Measurements from ENCODE around the gene MSX2. TPM values are rescaled to one million over a fixed set of nuclear protein-coding genes. Genes with fewer than 3 reads are reported as not detected.

Gene MSX2
- total RNA-seq: under 1 TPM; 0.17 to 0.88 TPM

DNA sequence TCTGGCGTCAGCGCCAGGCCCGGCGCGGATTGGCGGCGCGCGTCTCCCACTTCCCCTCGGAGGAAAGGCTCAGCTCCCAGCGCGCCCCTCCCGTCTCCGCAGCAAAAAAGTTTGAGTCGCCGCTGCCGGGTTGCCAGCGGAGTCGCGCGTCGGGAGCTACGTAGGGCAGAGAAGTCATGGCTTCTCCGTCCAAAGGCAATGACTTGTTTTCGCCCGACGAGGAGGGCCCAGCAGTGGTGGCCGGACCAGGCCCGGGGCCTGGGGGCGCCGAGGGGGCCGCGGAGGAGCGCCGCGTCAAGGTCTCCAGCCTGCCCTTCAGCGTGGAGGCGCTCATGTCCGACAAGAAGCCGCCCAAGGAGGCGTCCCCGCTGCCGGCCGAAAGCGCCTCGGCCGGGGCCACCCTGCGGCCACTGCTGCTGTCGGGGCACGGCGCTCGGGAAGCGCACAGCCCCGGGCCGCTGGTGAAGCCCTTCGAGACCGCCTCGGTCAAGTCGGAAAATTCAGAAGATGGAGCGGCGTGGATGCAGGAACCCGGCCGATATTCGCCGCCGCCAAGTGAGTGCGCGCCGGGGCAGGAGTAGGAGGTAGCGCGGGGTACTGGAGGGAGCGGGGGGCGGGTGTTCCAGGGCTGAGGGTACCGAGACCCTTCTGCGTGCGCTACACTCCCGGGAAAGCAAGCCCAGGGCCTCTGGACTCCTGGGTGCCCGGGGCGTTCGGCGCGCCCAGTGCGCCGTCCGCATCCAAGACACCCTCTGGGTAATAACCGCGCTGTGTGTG is at the start of gene MSX2:
Gene MSX2, plus strand, starts transcription at position 99 of the 777 bp plus-strand sequence. Its CDS starts 78 bp downstream, at position 177.
- Histone ChIP-seq H3K27ac (no peak within 1 kb of the TSS), H3K9ac (ENCODE audit: low read depth in 2 of 2, low read length in 2 of 2) (peak within 1 kb of the TSS; percentile 19 to 46)
- intact Hi-C loops (cut with DNase I): no loop called here

DNA sequence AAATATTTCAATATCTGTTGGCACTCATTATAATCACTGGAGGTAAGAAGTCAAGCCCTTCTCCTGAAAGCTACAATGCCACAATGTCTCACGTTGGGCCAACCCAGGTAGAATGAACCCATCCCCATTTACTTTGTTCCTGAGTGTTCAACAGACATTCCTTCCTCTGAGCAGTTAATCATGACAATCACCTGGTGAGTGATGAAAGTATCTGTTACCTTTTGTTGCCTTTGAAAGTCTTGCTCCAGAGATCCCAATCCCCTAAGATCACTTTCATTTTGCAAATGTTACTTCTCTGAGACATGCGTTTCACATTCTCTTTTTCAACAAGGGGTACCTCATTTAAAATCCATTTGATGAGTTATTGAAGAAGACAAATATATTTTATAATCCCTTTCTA is 49.3 kb upstream of the MSX2 start:
- Histone ChIP-seq H3K4me1 (no peaks in the 10 kb centered on the region), H3K36me3 (no peaks in the 10 kb centered on the region), H3K9ac (ENCODE audit: low read depth in 2 of 2, low read length in 2 of 2) (no peak overlapping the region), H3K27ac (no peak overlapping the region), H3K9me3 (no peaks in the 10 kb centered on the region), H3K4me3 (no peak overlapping the region), H3K27me3 (no peaks in the 10 kb centered on the region)
- intact Hi-C loops (cut with DNase I): no loop called here
- no peak for DNase-seq
- no peak for TF ChIP-seq CTCF (IDR thresholded peaks at IDR 0.05)

More for the DNA sequence above, at the start of gene MSX2:
- peak; percentile 84 for DNase-seq
- H3K27me3 ChIP-seq: peaks cover 51% of the 10 kb centered on the region
- H3K4me1 ChIP-seq: no peaks in the 10 kb centered on the region
- H3K36me3 ChIP-seq: no peaks in the 10 kb centered on the region
- H3K9me3 ChIP-seq: no peaks in the 10 kb centered on the region
- TF ChIP-seq CTCF (IDR thresholded peaks at IDR 0.05): no peak
- H3K4me3 ChIP-seq: peak within 1 kb of the TSS; percentile 51

- H3K4me1 ChIP-seq: no peaks in the 10 kb centered on the region
- H3K9ac ChIP-seq (ENCODE audit: low read depth in 2 of 2, low read length in 2 of 2): no peak overlapping the region
- intact Hi-C loops (cut with DNase I): no loop called here
- DNase-seq: no peak
- H3K27me3 ChIP-seq: no peaks in the 10 kb centered on the region
- no peaks in the 10 kb centered on the region for H3K36me3 ChIP-seq
- no peak overlapping the region for H3K27ac ChIP-seq
- H3K9me3 ChIP-seq: no peaks in the 10 kb centered on the region
- H3K4me3 ChIP-seq: no peak overlapping the region
- no peak for TF ChIP-seq CTCF (IDR thresholded peaks at IDR 0.05)
Measured at GRCh38 chr5:174675916-174676315, 48.5 kb upstream of the MSX2 start.

DNA sequence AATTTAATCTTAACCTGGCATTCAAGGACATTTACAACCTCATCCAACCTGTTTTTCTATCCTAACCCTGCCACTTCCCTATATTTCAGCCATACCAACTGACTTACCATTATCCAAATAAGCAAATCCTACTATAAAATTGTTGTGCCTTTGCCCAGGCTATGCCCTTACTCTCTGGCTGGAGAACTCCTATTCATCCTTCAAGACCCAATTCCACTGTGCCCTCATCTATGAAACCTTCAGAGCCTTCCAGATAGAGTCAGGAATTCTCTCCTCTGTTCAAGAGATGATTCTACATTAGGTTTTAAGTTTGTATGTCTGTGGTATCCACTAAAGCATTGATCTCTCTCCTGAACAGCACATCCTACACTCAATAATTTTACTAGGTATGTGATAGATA is 46.3 kb upstream of the MSX2 start:
- no peak overlapping the region for H3K4me3 ChIP-seq
- H3K27me3 ChIP-seq: no peaks in the 10 kb centered on the region
- no peaks in the 10 kb centered on the region for H3K9me3 ChIP-seq
- H3K36me3 ChIP-seq: no peaks in the 10 kb centered on the region
- no peak overlapping the region for H3K9ac ChIP-seq (ENCODE audit: low read depth in 2 of 2, low read length in 2 of 2)
- H3K27ac ChIP-seq: no peak overlapping the region
- intact Hi-C loops (cut with DNase I): no loop called here
- H3K4me1 ChIP-seq: no peaks in the 10 kb centered on the region
- no peak for TF ChIP-seq CTCF (IDR thresholded peaks at IDR 0.05)
- no peak for DNase-seq

- no peak overlapping the region for H3K4me3 ChIP-seq
- no peaks in the 10 kb centered on the region for H3K4me1 ChIP-seq
Measured at GRCh38 chr5:174680901-174681565, 43.3 kb upstream of the MSX2 start.

More at GRCh38 chr5:174680901-174681565, 43.3 kb upstream of the MSX2 start:
- no peak for TF ChIP-seq CTCF (IDR thresholded peaks at IDR 0.05)
- Histone ChIP-seq H3K36me3 (no peaks in the 10 kb centered on the region), H3K27me3 (no peaks in the 10 kb centered on the region), H3K27ac (no peak overlapping the region), H3K9me3 (no peaks in the 10 kb centered on the region), H3K9ac (ENCODE audit: low read depth in 2 of 2, low read length in 2 of 2) (no peak overlapping the region)
- no peak for DNase-seq
- intact Hi-C loops (cut with DNase I): no loop called here

Measured in colonic mucosa (tissue), 4 donors.